PFSK-1 (cell line): ENCODE measurements around the gene UGT1A7.

Experiments used
- FOXP2 ChIP-seq: optimal IDR thresholded peaks from 2 replicates; pipeline ENCODE3; 2011; ENCODE audit warnings: borderline replicate concordance, control low read depth, inconsistent platforms; ENCODE audit not compliant: insufficient read depth; ENCODE audit errors: extremely low read length, extremely low read depth
- POLR2AphosphoS5 ChIP-seq: IDR thresholded peaks from 2 replicates; pipeline ENCODE4 v1.6.1; 2012; ENCODE audit warnings: low read depth, mild to moderate bottlenecking, control low read depth, low read length, moderate library complexity
- REST ChIP-seq, 2 experiments: IDR thresholded peaks; 2 replicates each; pipeline versions ENCODE4 v1.6.1 to v1.8.0; 2011 to 2012; ENCODE audit warnings: low read depth in 2 of 2, low read length in 2 of 2, control low read depth in 1 of 2, inconsistent platforms in 1 of 2, mild to moderate bottlenecking in 1 of 2, moderate library complexity in 1 of 2; ENCODE audit not compliant: insufficient read depth in 1 of 2
- SIN3A ChIP-seq: IDR thresholded peaks from 2 replicates; pipeline ENCODE4 v1.6.1; 2012; ENCODE audit warnings: mild to moderate bottlenecking, low read length, moderate library complexity, borderline replicate concordance; ENCODE audit not compliant: insufficient read depth
- TAF1 ChIP-seq: IDR thresholded peaks from 2 replicates; pipeline ENCODE4 v1.6.1; 2012; ENCODE audit warnings: low read length, control low read depth, borderline replicate concordance; ENCODE audit not compliant: insufficient read depth

GRCh38 chr2:233819884-233820773 lies 138.4 kb downstream of the UGT1A7 start:
- no peak for TF ChIP-seq POLR2AphosphoS5
- no peak for TF ChIP-seq REST (IDR thresholded peaks at IDR 0.05; ENCODE audit: insufficient read depth in 1 of 2, low read depth in 2 of 2, low read length in 2 of 2)
- TF ChIP-seq TAF1 = no peak
- no peak for TF ChIP-seq SIN3A
- TF ChIP-seq FOXP2 = no peak
